ENCODE results near the gene POU2F3. TPM values are rescaled to one million over a fixed set of nuclear protein-coding genes. Genes with fewer than 3 reads are reported as not detected.

Gene POU2F3
- total RNA-seq, 1 donor from 2014 or later, result not detected

GRCh38 chr11:120281143-120281795, 41.3 kb downstream of the POU2F3 start:
- Mint-ChIP-seq H3K27ac (ENCODE audit: unreplicated experiment) (no peak overlapping the region), H3K36me3 (ENCODE audit: unreplicated experiment) (no peaks in the 10 kb centered on the region), H3K4me1 (ENCODE audit: unreplicated experiment) (peaks cover 6% of the 10 kb centered on the region), H3K4me3 (ENCODE audit: unreplicated experiment) (no peak overlapping the region), H3K27me3 (ENCODE audit: unreplicated experiment) (peaks cover 23% of the 10 kb centered on the region), H3K9me3 (ENCODE audit: unreplicated experiment) (no peaks in the 10 kb centered on the region)
- no peak for TF ChIP-seq CTCF (IDR thresholded peaks at IDR 0.05)
- no peak for DNase-seq (ENCODE audit: extremely low spot score, unreplicated experiment)

GRCh38 chr11:120283124-120283523, 43.2 kb downstream of the POU2F3 start:
- Mint-ChIP-seq H3K36me3 (ENCODE audit: unreplicated experiment) (no peaks in the 10 kb centered on the region), H3K27me3 (ENCODE audit: unreplicated experiment) (peaks cover 33% of the 10 kb centered on the region), H3K27ac (ENCODE audit: unreplicated experiment) (no peak overlapping the region), H3K9me3 (ENCODE audit: unreplicated experiment) (no peaks in the 10 kb centered on the region), H3K4me3 (ENCODE audit: unreplicated experiment) (no peak overlapping the region), H3K4me1 (ENCODE audit: unreplicated experiment) (peaks cover 6% of the 10 kb centered on the region)
- TF ChIP-seq CTCF (IDR thresholded peaks at IDR 0.05), result no peak
- no peak for DNase-seq (ENCODE audit: extremely low spot score, unreplicated experiment)

GRCh38 chr11:120284272-120284671, 44.3 kb downstream of the POU2F3 start:
- no peak for DNase-seq (ENCODE audit: extremely low spot score, unreplicated experiment)
- no peaks in the 10 kb centered on the region for H3K9me3 Mint-ChIP-seq (ENCODE audit: unreplicated experiment)

GRCh38 chr11:120285256-120285655, 45.3 kb downstream of the POU2F3 start:
- Mint-ChIP-seq H3K27me3 (ENCODE audit: unreplicated experiment) (peaks cover 42% of the 10 kb centered on the region), H3K27ac (ENCODE audit: unreplicated experiment) (no peak overlapping the region), H3K36me3 (ENCODE audit: unreplicated experiment) (no peaks in the 10 kb centered on the region), H3K9me3 (ENCODE audit: unreplicated experiment) (no peaks in the 10 kb centered on the region), H3K4me1 (ENCODE audit: unreplicated experiment) (peaks cover 6% of the 10 kb centered on the region), H3K4me3 (ENCODE audit: unreplicated experiment) (no peak overlapping the region)
- DNase-seq (ENCODE audit: extremely low spot score, unreplicated experiment), result no peak
- no peak for TF ChIP-seq CTCF (IDR thresholded peaks at IDR 0.05)

More at GRCh38 chr11:120284272-120284671, 44.3 kb downstream of the POU2F3 start:
- Mint-ChIP-seq H3K4me3 (ENCODE audit: unreplicated experiment) (no peak overlapping the region), H3K27ac (ENCODE audit: unreplicated experiment) (no peak overlapping the region), H3K4me1 (ENCODE audit: unreplicated experiment) (peaks cover 6% of the 10 kb centered on the region), H3K27me3 (ENCODE audit: unreplicated experiment) (peaks cover 37% of the 10 kb centered on the region), H3K36me3 (ENCODE audit: unreplicated experiment) (no peaks in the 10 kb centered on the region)
- no peak for TF ChIP-seq CTCF (IDR thresholded peaks at IDR 0.05)

GRCh38 chr11:120288021-120288420, 48.1 kb downstream of the POU2F3 start:
- no peak overlapping the region for H3K4me3 Mint-ChIP-seq (ENCODE audit: unreplicated experiment)
- no peaks in the 10 kb centered on the region for H3K9me3 Mint-ChIP-seq (ENCODE audit: unreplicated experiment)
- H3K27ac Mint-ChIP-seq (ENCODE audit: unreplicated experiment), result no peak overlapping the region
- DNase-seq (ENCODE audit: extremely low spot score, unreplicated experiment), result no peak
- TF ChIP-seq CTCF (IDR thresholded peaks at IDR 0.05), result no peak
- H3K36me3 Mint-ChIP-seq (ENCODE audit: unreplicated experiment), result no peaks in the 10 kb centered on the region
- H3K4me1 Mint-ChIP-seq (ENCODE audit: unreplicated experiment), result no peaks in the 10 kb centered on the region
- peaks cover 46% of the 10 kb centered on the region for H3K27me3 Mint-ChIP-seq (ENCODE audit: unreplicated experiment)
